Stimulated activated memory B cell treated with anti-CD40 and anti-IgM and Interleukin-4, amounts not matched to agents 10 μg/mL and 1 μg/mL and 100 μg/mL, for 72 hours (primary cell): ENCODE data around the gene ANKMY1.
A peak's percentile ranks its signal among the peaks of the same experiment; 100 is the strongest.

Source experiments
- ATAC-seq: fragments of 150-1000 bp; cut with Tn5 transposase; 2 replicates; pipeline ENCODE4 v1.10.0; 2021
- H3K27ac Mint-ChIP-seq: one replicate; pipeline ENCODE4 v1.8.0; 2022; ENCODE audit warnings: mild to moderate bottlenecking, mixed read lengths
- H3K27me3 Mint-ChIP-seq: one replicate; pipeline ENCODE4 v1.8.0; 2022; ENCODE audit warnings: mixed read lengths
- H3K36me3 Mint-ChIP-seq: one replicate; pipeline ENCODE4 v1.8.0; 2022; ENCODE audit warnings: mixed read lengths
- H3K4me1 Mint-ChIP-seq: one replicate; pipeline ENCODE4 v1.8.0; 2022; ENCODE audit warnings: mixed read lengths
- H3K4me3 Mint-ChIP-seq: one replicate; pipeline ENCODE4 v1.8.0; 2022; ENCODE audit warnings: mild to moderate bottlenecking, moderate library complexity, mixed read lengths
- H3K9me3 Mint-ChIP-seq: one replicate; pipeline ENCODE4 v1.8.0; 2022; ENCODE audit warnings: mixed read lengths

The ANKMY1 gene

GRCh38 chr2:240482141-240482540 lies 75.6 kb downstream of the ANKMY1 start:
- Mint-ChIP-seq H3K4me3 (no peak overlapping the region), H3K27me3 (no peaks in the 10 kb centered on the region), H3K4me1 (no peaks in the 10 kb centered on the region), H3K9me3 (peaks cover 8% of the 10 kb centered on the region), H3K36me3 (peaks cover 47% of the 10 kb centered on the region), H3K27ac (no peak overlapping the region)
- ATAC-seq = no peak

DNA sequence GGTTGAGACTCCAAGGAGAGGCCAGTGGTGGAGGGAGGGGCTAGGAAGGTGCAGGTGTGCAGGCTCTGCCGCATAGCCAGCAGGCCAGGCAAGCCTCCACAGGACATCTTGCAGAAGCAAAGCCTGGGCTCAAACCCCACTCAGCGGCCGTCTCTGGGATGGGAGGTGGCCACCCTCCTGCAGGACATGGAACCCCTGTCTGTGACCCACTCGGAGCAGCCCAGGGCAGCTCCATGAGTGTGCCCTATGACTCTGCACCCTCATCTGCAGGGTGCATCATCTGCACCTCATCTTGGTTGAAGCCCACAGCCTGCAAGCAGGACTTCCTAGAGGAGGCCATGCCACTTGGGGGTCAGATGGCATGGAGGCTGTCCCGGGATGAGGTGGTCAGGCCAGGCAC lies 76.1 kb downstream of the ANKMY1 start:
- H3K36me3 Mint-ChIP-seq = peaks cover 43% of the 10 kb centered on the region
- H3K4me3 Mint-ChIP-seq = no peak overlapping the region
- no peaks in the 10 kb centered on the region for H3K4me1 Mint-ChIP-seq
- ATAC-seq = no peak
- no peaks in the 10 kb centered on the region for H3K27me3 Mint-ChIP-seq
- no peak overlapping the region for H3K27ac Mint-ChIP-seq
- H3K9me3 Mint-ChIP-seq = peaks cover 4% of the 10 kb centered on the region

DNA sequence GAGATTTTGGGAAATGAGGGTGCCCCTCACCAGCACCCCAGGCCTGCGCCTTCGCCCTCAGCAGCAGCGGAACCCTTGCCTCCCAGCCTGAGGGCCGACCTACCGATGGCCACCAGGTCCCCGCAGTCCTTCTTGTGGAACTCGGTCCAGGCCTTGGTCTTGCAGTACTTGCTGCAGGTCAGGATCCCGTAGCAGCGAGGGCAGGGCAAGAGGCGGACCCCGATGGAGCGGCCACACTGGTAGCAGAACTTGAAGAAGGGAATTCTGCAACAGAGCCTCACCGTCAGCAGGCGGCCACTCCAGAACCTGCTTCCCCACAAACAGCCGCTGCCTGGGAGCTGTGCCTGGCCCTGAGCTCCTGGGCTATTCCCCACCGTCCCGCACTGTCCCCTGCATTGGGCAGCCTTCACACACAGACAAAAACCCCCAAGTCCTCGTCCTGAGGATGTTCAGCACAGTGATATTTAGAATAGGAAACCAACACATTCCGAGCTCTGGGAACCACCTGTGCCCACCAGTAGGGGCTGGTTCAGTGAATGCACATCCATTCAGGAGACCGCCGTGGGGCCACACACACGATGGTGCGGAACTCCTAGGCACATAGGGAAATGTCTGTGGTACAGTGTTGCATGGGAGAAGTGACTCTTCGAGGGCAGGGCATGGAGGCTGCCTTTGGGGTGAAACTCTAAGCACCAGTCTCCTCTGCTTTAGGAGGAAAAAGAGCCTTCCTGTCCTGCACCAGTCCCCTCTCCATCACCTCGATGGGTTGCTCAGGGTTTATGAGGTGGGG lies 76.8 kb downstream of the ANKMY1 start:
- no peak overlapping the region for H3K27ac Mint-ChIP-seq
- H3K36me3 Mint-ChIP-seq = peaks cover 48% of the 10 kb centered on the region
- H3K4me3 Mint-ChIP-seq = no peak overlapping the region
- peaks cover 4% of the 10 kb centered on the region for H3K9me3 Mint-ChIP-seq
- H3K4me1 Mint-ChIP-seq = no peaks in the 10 kb centered on the region
- H3K27me3 Mint-ChIP-seq = no peaks in the 10 kb centered on the region
- ATAC-seq = peak; percentile 16

- peaks cover 7% of the 10 kb centered on the region for H3K9me3 Mint-ChIP-seq
- H3K27ac Mint-ChIP-seq = no peak overlapping the region
- H3K4me1 Mint-ChIP-seq = no peaks in the 10 kb centered on the region
- peaks cover 55% of the 10 kb centered on the region for H3K36me3 Mint-ChIP-seq
- H3K27me3 Mint-ChIP-seq = no peaks in the 10 kb centered on the region
- no peak for ATAC-seq
- no peak overlapping the region for H3K4me3 Mint-ChIP-seq
These were observed 78.7 kb downstream of the ANKMY1 start for GRCh38 chr2:240479111-240479501.

DNA sequence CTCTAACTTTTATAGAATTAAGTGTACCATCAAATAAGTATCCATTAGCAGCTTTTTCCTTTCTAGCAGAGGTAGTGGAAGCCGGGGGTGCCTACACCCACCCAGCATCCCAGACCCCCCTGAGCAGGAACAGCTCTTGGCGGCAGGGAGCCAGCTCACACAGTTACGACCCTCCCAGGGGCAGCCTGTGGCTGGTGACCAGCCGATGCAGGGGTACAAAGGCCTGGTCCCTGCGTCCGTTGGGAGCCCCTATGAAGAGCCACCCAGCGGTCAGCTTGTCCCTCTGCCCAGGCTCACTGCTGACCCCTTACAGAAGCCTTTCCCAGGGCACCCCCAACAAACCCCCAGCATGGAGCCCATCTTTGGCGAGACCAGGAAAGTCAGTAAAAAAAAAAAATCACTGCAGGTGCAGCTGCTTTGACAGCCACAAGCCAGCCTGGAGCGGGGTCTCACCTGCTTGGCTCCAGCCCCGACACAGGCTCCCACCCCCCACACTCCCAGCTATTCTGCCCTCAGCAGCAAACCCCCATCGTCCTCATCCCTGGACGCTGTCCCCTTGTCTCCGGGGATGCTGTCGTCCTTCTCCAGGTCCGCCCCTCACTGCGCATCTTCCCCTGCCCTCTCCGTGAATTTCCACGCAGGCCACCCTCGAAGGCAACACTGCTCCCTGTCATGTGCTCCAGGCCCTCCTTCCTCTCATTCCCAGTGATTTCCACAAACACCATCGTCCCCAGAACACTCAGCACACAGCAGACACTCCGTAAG lies 79.3 kb downstream of the ANKMY1 start:
- Mint-ChIP-seq H3K36me3 (peaks cover 53% of the 10 kb centered on the region), H3K4me1 (no peaks in the 10 kb centered on the region), H3K27me3 (no peaks in the 10 kb centered on the region), H3K27ac (no peak overlapping the region), H3K9me3 (peaks cover 7% of the 10 kb centered on the region), H3K4me3 (no peak overlapping the region)
- ATAC-seq = no peak

GRCh38 chr2:240477916-240478315 lies 79.9 kb downstream of the ANKMY1 start:
- Mint-ChIP-seq H3K9me3 (peaks cover 10% of the 10 kb centered on the region), H3K27me3 (no peaks in the 10 kb centered on the region), H3K4me3 (no peak overlapping the region), H3K27ac (no peak overlapping the region), H3K36me3 (peaks cover 55% of the 10 kb centered on the region), H3K4me1 (no peaks in the 10 kb centered on the region)
- ATAC-seq = no peak

DNA sequence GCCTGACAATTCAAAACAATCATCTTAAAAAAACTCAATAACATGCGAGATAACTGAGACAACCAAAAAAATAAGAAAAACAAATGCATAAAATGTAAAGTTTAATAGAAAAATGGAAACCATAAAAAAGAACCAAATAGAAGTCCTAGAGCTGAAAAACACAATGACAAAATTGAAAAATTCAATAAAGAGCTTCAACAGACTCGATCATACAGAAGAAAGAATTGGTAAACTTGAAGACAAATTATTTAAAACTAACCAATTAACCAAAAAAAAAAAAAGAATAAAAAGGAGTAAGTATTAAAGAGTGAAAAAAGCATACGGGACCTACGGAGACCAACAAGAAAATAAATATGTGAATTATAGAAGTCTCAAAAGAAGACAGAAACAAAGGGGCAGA lies 84.6 kb downstream of the ANKMY1 start:
- Mint-ChIP-seq H3K9me3 (peaks cover 10% of the 10 kb centered on the region), H3K27ac (no peak overlapping the region), H3K36me3 (peaks cover 63% of the 10 kb centered on the region), H3K4me3 (no peak overlapping the region), H3K4me1 (peaks cover 19% of the 10 kb centered on the region), H3K27me3 (no peaks in the 10 kb centered on the region)
- ATAC-seq = no peak

DNA sequence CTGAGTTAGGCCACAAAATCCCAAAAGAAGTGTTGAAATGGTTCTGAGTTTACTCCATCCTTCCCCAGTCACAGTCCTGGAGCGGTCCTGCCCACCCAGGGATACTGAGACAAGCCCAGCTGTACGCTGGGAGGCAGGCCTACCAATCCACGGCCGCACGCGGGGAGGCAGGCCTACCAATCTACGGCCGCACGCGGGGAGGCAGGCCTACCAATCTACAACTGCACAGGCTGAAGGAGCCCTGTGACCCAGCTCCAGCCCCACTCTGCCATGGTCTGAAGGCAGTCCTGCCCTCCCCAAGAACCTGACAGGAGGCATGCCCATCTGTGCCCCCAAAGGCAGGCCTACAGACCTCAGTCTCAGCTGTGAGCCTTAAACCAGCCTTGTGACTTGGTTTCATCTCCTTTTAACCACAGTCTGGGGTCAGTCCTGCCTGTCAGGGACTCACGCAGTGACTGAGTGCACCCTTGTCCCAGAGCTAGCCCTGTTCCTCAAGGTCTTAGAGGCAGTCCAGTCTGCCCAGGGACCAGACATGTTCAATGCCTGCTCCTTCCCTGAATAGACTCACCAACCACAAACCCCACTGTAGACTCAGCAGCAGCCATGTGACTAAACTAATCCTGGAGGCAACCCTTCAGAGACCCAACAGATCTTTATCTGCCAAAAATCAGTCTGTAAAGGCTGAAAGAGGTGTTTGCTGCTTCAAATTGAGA lies 85.6 kb downstream of the ANKMY1 start:
- Mint-ChIP-seq H3K36me3 (peaks cover 58% of the 10 kb centered on the region), H3K9me3 (peaks cover 10% of the 10 kb centered on the region), H3K27ac (no peak overlapping the region), H3K4me3 (no peak overlapping the region), H3K4me1 (peaks cover 19% of the 10 kb centered on the region), H3K27me3 (no peaks in the 10 kb centered on the region)
- no peak for ATAC-seq

DNA sequence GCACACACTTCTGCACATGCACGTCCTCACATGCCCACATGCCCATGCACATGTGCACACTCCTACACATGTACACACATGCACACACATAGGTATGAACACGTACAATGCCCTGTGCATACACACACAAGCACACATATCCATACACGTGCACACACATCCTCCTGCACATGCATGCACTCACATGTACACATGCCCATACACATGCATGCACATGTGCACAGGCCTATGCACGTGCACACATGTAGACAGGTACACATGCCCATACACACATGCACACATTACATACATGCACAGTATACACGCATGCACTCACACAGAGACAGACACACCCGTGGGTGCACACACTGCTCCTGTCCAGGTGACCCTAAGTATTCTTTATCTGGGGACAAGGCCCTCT lies 88.0 kb downstream of the ANKMY1 start:
- peaks cover 19% of the 10 kb centered on the region for H3K4me1 Mint-ChIP-seq
- H3K36me3 Mint-ChIP-seq = peaks cover 44% of the 10 kb centered on the region
- peaks cover 10% of the 10 kb centered on the region for H3K9me3 Mint-ChIP-seq
- no peak for ATAC-seq
- no peak overlapping the region for H3K27ac Mint-ChIP-seq
- no peak overlapping the region for H3K4me3 Mint-ChIP-seq
- no peaks in the 10 kb centered on the region for H3K27me3 Mint-ChIP-seq

- peaks cover 19% of the 10 kb centered on the region for H3K4me1 Mint-ChIP-seq
- H3K9me3 Mint-ChIP-seq = peaks cover 7% of the 10 kb centered on the region
- no peak for ATAC-seq
- peaks cover 40% of the 10 kb centered on the region for H3K36me3 Mint-ChIP-seq
- H3K27ac Mint-ChIP-seq = no peak overlapping the region
- no peak overlapping the region for H3K4me3 Mint-ChIP-seq
- H3K27me3 Mint-ChIP-seq = no peaks in the 10 kb centered on the region
These were observed 88.5 kb downstream of the ANKMY1 start for GRCh38 chr2:240469239-240469636.

DNA sequence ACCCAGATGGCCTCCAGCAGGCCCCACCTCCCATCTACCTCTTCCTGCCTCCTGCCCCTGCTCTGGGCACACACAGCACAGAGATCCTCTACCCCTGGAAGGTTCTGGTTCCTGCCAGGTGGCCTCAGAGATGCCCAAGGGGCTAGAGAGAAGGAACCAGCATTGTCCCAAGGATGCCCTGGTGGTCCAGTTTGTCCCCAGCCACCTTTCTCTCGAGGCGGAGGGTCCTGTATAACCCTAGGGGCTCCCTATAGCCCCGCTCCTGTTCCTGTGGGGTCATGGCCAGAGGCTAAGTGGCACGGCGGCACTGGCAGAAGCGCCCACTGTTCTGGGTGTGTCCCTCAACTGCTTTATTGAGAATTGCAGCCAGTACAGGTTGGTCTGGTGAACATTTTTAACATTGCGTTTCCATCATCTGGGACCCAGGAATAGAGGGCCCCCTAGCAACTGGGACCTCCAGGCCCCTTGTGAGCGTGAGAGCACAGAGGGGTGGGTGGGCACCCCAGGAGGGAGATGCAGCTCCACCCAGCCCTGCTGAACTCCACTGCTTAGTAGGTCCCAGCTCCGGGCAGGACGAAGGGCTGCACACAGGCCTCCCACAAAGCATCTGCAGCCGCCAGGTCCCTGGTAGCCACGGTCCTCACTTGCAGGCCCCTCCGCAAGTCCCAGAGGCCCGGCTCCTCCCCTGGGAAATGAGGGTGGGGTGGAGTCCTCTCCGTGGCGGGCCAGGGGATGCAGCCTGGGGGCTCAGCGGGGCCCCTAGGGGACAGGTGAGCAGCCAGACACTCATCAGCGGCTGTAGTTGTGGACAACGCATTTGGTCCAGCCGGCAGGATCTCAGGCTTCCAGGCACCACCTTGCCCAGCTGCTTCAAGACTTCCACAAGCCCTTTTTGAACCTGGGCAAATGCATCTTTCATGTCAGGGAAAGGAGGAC lies 89.2 kb downstream of the ANKMY1 start:
- ATAC-seq = no peak
- peaks cover 37% of the 10 kb centered on the region for H3K36me3 Mint-ChIP-seq
- peaks cover 5% of the 10 kb centered on the region for H3K9me3 Mint-ChIP-seq
- H3K4me3 Mint-ChIP-seq = no peak overlapping the region
- H3K4me1 Mint-ChIP-seq = peaks cover 19% of the 10 kb centered on the region
- H3K27me3 Mint-ChIP-seq = no peaks in the 10 kb centered on the region
- no peak overlapping the region for H3K27ac Mint-ChIP-seq

DNA sequence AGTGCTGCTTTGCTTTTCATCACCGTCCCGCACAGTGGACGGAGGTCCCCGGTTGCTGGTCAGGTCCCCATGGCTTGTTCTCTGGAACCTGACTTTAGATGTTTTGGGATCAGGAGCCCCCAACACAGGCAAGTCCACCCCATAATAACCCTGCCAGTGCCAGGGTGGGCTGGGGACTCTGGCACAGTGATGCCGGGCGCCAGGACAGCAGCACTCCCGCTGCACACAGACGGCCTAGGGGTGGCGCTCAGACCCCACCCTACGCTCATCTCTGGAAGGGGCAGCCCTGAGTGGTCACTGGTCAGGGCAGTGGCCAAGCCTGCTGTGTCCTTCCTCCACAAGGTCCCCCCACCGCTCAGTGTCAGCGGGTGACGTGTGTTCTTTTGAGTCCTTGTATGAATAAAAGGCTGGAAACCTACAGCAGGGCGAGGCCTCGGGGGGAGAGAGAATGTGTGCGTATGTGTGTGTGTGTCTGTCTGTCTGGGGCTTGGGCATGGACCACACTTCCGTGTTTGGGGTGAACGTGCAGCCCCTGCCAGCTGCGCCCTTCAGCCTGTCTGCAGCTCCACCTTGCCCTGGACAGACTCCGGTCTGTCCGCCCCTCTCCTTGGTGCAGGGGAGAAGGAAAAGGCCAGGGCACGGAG lies 90.0 kb downstream of the ANKMY1 start:
- Mint-ChIP-seq H3K36me3 (peaks cover 31% of the 10 kb centered on the region), H3K4me3 (no peak overlapping the region)

GRCh38 chr2:240467149-240467642 lies 90.6 kb downstream of the ANKMY1 start:
- Mint-ChIP-seq H3K27ac (no peak overlapping the region), H3K9me3 (no peaks in the 10 kb centered on the region), H3K36me3 (peaks cover 28% of the 10 kb centered on the region), H3K4me1 (peaks cover 19% of the 10 kb centered on the region), H3K4me3 (no peak overlapping the region), H3K27me3 (no peaks in the 10 kb centered on the region)
- ATAC-seq = no peak

More for the DNA sequence above, 90.0 kb downstream of the ANKMY1 start:
- ATAC-seq = no peak
- peaks cover 19% of the 10 kb centered on the region for H3K4me1 Mint-ChIP-seq
- H3K9me3 Mint-ChIP-seq = no peaks in the 10 kb centered on the region
- H3K27me3 Mint-ChIP-seq = no peaks in the 10 kb centered on the region
- no peak overlapping the region for H3K27ac Mint-ChIP-seq

- Mint-ChIP-seq H3K27me3 (no peaks in the 10 kb centered on the region), H3K36me3 (peaks cover 23% of the 10 kb centered on the region), H3K9me3 (no peaks in the 10 kb centered on the region), H3K4me3 (no peak overlapping the region), H3K27ac (no peak overlapping the region), H3K4me1 (peaks cover 19% of the 10 kb centered on the region)
- no peak for ATAC-seq
These were observed 91.1 kb downstream of the ANKMY1 start for GRCh38 chr2:240466579-240467148.
